ENCODE measurements around the gene OPRL1.

The OPRL1 gene

DNA sequence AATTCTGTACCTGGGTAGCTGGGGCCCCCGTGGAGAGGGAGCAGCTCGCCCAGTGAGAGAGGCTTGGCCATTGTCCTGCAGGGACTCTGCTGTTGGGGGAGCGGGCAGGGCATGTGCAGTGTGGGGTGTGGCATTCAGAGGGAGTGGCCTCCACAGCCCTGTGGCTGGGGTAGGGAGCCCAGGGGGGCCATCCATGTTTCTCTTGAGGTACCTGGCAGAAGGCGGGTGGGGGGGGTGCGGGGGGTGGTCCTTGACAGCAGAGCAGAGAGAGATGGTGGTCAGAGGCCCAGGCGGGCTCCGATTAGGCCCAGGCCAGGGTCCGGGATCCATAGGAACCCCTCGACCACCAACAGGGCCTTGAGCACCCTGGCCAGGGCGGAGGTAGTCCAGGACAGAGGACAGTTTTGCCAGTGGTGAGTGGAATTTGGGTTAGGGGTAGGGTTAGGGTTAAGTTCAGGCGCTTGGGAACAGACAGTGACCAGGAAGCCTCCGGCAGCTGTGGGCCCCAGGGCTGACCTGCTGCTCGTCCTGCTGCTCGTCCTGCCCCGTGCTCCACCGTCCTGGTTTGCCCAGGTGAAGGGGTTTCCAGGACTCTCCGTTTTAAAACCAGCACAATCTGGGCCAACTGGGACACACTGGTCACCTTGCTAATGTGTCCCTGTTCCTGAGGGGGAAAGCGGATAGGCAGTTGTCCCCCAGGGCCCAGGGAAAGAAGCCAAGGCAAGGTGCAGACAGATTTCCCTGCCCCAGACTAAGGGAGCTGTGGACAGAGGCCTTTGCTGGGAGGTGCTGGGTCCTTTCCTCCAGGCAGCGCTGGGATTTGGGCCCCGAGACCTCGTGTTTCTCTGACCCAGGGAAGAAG is 59.5 kb downstream of the OPRL1 start:
- DNase-seq (ENCODE audit: low read depth in 2 of 2, low spot score in 1 of 2): no peak

- no peak for DNase-seq (ENCODE audit: low read depth in 2 of 2, low spot score in 1 of 2)
Observed at GRCh38 chr20:64140061-64140931, 60.4 kb downstream of the OPRL1 start.

GRCh38 chr20:64140956-64141355 is 61.1 kb downstream of the OPRL1 start:
- DNase-seq (ENCODE audit: low read depth in 2 of 2, low spot score in 1 of 2): no peak

GRCh38 chr20:64142590-64142989 is 62.7 kb downstream of the OPRL1 start:
- DNase-seq (ENCODE audit: low read depth in 2 of 2, low spot score in 1 of 2): no peak

DNA sequence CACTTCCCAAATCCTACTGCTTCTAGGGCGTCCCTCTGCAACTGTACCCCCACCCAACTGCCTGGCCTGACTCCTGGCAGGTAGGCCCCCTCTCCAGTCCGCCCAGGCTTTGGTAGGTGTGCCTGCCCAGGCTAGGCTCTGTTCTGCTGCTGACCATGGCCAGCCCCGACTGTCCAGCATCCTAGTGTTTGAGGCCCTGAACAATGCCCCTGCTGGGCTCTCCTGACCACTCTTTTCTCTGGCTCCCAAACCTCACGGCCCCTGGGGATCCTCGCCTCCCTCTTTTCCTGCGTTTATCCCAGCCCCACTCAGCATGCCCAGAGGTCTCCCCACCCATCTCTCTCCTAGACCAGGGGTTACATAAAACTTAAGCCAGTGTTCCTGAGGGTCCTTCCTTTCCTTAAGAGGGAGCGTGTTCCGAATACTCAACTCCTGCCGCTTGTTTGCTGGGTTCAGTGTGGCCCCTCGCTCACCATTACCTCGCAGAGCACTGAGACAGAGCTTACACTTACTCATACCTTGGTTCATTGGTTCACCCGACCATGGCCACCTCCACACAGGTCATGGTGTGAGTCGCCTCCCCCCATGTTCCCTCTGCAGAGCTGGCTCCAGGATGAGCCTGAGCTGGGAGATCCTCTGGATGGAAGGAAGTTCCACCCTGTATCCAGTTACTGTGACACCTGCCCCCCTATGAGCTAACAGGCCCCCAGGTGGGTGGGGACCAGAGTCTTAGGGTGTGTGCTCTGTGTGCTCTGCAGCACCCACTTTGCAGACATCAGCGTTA is 63.3 kb downstream of the OPRL1 start:
- DNase-seq (ENCODE audit: low read depth in 2 of 2, low spot score in 1 of 2): no peak

- no peak for DNase-seq (ENCODE audit: low read depth in 2 of 2, low spot score in 1 of 2)
Observed at GRCh38 chr20:64144144-64144912, 64.4 kb downstream of the OPRL1 start.

- DNase-seq (ENCODE audit: low read depth in 2 of 2, low spot score in 1 of 2): no peak
Observed at GRCh38 chr20:64145458-64146300, 65.8 kb downstream of the OPRL1 start.

GRCh38 chr20:64146301-64146935 is 66.5 kb downstream of the OPRL1 start:
- DNase-seq (ENCODE audit: low read depth in 2 of 2, low spot score in 1 of 2): no peak

- no peak for DNase-seq (ENCODE audit: low read depth in 2 of 2, low spot score in 1 of 2)
Observed at GRCh38 chr20:64146936-64147477, 67.1 kb downstream of the OPRL1 start.

- no peak for DNase-seq (ENCODE audit: low read depth in 2 of 2, low spot score in 1 of 2)
Observed at GRCh38 chr20:64148581-64148980, 68.7 kb downstream of the OPRL1 start.

GRCh38 chr20:64149141-64149540 is 69.3 kb downstream of the OPRL1 start:
- DNase-seq (ENCODE audit: low read depth in 2 of 2, low spot score in 1 of 2): no peak

GRCh38 chr20:64149809-64150560 is 70.1 kb downstream of the OPRL1 start:
- no peak for DNase-seq (ENCODE audit: low read depth in 2 of 2, low spot score in 1 of 2)

Measured in stimulated activated CD8-positive, alpha-beta memory T cell treated with anti-CD3 and anti-CD28 coated beads, Interleukin-4, amount 100 ng/mL, for 4 hours (primary cell).